Glutamatergic neuron (in vitro differentiated cells): ENCODE measurements around the gene NR0B1. TPM values are rescaled to one million over a fixed set of nuclear protein-coding genes. Genes with fewer than 3 reads are reported as not detected.

Experiments used
- DNase-seq: peaks from one replicate; pipeline ENCODE4 v3.0.0; 2022
- H3K27ac Mint-ChIP-seq: one replicate; pipeline ENCODE4 v1.8.0; 2020; ENCODE audit warnings: mild to moderate bottlenecking, mixed read lengths, inconsistent platforms; ENCODE audit not compliant: unreplicated experiment
- H3K27me3 Mint-ChIP-seq: one replicate; pipeline ENCODE4 v1.8.0; 2020; ENCODE audit warnings: mild to moderate bottlenecking, moderate library complexity, mixed read lengths, inconsistent platforms; ENCODE audit not compliant: unreplicated experiment
- H3K36me3 Mint-ChIP-seq: one replicate; pipeline ENCODE4 v1.8.0; 2020; ENCODE audit warnings: mild to moderate bottlenecking, mixed read lengths, inconsistent platforms; ENCODE audit not compliant: unreplicated experiment
- H3K4me1 Mint-ChIP-seq: one replicate; pipeline ENCODE4 v1.8.0; 2020; ENCODE audit warnings: mild to moderate bottlenecking, low read depth, mixed read lengths, inconsistent platforms; ENCODE audit not compliant: unreplicated experiment
- H3K4me3 Mint-ChIP-seq: one replicate; pipeline ENCODE4 v1.8.0; 2020; ENCODE audit warnings: mild to moderate bottlenecking, mixed read lengths, inconsistent platforms; ENCODE audit not compliant: unreplicated experiment
- H3K9me3 Mint-ChIP-seq: one replicate; pipeline ENCODE4 v1.8.0; 2020; ENCODE audit warnings: mild to moderate bottlenecking, moderate library complexity, mixed read lengths, inconsistent platforms; ENCODE audit not compliant: unreplicated experiment
- total RNA-seq: library from RNA; stranded (reverse); fragmentation: NEBNext Ultra II Directional; extraction: Animal tissue kit (Norgen Biotek cat#: 25700); gene quantifications from one replicate; pipeline ENCODE4 v1.2.1, GENCODE V29; 2021; ENCODE audit not compliant: unreplicated experiment
- TF ChIP-seq, protein P1 (sequence below): fragments of 200-600 bp; sonication (generic); IDR thresholded peaks from one replicate; pipeline ENCODE4 v1.5.0; 2021; ENCODE audit not compliant: partially characterized antibody, unreplicated experiment

NR0B1 gene
- total RNA-seq, 1 donor from 2014 or later, result not detected

DNA sequence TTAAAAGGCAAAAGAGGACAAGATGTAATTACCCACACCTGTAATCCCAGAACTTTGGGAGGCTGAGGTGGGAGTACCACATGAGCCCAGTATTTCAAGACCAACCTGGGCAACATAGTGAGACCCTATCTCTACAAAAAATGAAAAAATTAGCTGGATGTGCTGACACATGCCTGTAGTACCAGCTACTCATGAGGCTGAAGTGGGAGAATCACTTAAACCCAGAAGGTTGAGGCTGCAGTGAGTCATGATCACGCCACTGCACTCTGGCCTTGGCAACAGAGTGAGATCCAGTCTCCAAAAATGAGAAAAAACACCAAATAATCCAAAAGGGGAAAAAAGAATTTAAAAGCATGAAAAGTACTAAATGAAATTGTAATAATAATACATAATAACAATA, 30.8 kb downstream of the NR0B1 start:
- TF ChIP-seq, protein P1, sequence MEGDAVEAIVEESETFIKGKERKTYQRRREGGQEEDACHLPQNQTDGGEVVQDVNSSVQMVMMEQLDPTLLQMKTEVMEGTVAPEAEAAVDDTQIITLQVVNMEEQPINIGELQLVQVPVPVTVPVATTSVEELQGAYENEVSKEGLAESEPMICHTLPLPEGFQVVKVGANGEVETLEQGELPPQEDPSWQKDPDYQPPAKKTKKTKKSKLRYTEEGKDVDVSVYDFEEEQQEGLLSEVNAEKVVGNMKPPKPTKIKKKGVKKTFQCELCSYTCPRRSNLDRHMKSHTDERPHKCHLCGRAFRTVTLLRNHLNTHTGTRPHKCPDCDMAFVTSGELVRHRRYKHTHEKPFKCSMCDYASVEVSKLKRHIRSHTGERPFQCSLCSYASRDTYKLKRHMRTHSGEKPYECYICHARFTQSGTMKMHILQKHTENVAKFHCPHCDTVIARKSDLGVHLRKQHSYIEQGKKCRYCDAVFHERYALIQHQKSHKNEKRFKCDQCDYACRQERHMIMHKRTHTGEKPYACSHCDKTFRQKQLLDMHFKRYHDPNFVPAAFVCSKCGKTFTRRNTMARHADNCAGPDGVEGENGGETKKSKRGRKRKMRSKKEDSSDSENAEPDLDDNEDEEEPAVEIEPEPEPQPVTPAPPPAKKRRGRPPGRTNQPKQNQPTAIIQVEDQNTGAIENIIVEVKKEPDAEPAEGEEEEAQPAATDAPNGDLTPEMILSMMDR, result no peak
- Mint-ChIP-seq H3K27ac (no peak overlapping the region), H3K4me3 (no peak overlapping the region), H3K4me1 (no peaks in the 10 kb centered on the region), H3K27me3 (no peaks in the 10 kb centered on the region), H3K36me3 (no peaks in the 10 kb centered on the region), H3K9me3 (no peaks in the 10 kb centered on the region)
- DNase-seq, result no peak

DNA sequence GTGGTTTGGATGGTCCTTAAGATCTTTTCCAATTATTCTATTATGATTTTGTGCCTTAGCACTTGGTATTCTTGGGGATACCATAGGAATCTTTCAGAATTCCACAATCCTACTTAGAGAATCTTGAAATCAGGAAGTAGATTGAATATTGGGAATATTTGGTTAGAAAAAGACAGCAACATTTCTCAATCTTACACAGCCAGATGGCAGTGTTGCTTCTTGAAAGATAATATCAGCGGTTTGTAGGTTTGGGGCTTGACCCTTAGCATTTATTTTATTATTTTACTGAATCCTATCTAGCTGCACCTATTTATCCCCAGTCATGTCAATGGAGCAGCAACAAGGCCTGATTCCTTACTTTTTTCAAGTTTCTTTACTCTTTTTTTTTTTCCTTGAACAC, 33.7 kb downstream of the NR0B1 start:
- Mint-ChIP-seq H3K4me3 (no peak overlapping the region), H3K27me3 (no peaks in the 10 kb centered on the region), H3K4me1 (no peaks in the 10 kb centered on the region), H3K36me3 (no peaks in the 10 kb centered on the region), H3K9me3 (no peaks in the 10 kb centered on the region), H3K27ac (no peak overlapping the region)
- TF ChIP-seq, protein P1, result no peak
- no peak for DNase-seq

DNA sequence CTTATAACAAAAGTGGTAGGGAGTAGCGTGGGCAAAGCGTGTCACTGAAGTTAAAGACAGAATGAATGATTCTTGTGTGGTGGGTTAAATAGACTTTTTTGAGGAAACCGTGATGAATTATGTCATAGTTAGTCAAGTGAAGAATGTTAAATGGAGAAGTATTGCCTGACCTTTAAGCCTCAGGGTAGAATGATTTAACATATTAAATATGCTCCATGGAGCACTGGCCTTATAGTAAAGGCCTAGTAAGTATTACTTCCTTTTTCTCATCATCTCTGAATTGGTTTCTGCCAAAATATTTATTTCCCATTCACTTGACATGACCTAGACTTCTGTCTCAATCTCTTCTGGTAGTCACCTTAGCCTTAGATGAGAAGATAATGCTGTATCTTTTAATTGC, 38.6 kb downstream of the NR0B1 start:
- TF ChIP-seq, protein P1, result no peak
- no peaks in the 10 kb centered on the region for H3K9me3 Mint-ChIP-seq
- H3K36me3 Mint-ChIP-seq, result no peaks in the 10 kb centered on the region
- DNase-seq, result no peak
- no peaks in the 10 kb centered on the region for H3K27me3 Mint-ChIP-seq
- H3K4me3 Mint-ChIP-seq, result no peak overlapping the region
- no peaks in the 10 kb centered on the region for H3K4me1 Mint-ChIP-seq
- H3K27ac Mint-ChIP-seq, result no peak overlapping the region

GRCh38 chrX:30262763-30263162, 46.4 kb downstream of the NR0B1 start:
- Mint-ChIP-seq H3K27ac (no peak overlapping the region), H3K27me3 (no peaks in the 10 kb centered on the region), H3K4me3 (no peak overlapping the region), H3K36me3 (no peaks in the 10 kb centered on the region), H3K9me3 (no peaks in the 10 kb centered on the region), H3K4me1 (no peaks in the 10 kb centered on the region)
- TF ChIP-seq, protein P1, result no peak
- DNase-seq, result no peak

DNA sequence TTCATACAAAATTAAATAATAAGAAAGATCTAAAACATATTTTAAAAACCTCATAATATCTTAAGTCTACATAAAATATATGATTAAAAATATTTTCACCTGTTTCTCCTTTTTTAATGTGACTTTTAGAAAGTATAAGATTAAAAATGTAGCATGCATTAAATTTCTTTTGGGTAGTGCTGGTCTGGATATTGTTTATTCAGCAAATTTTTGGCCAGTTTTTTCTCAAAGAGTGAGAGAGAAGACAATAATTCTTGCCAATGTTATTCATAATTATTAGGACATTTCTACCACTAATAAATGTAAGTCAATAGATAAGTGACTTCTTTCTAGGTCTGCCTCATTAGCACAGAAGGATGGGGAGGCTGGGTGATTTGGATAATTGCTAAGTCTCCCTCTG, 48.2 kb downstream of the NR0B1 start:
- H3K27ac Mint-ChIP-seq, result no peak overlapping the region
- H3K27me3 Mint-ChIP-seq, result no peaks in the 10 kb centered on the region
- H3K4me3 Mint-ChIP-seq, result no peak overlapping the region
- no peak for DNase-seq
- TF ChIP-seq, protein P1, result no peak
- H3K9me3 Mint-ChIP-seq, result no peaks in the 10 kb centered on the region
- no peaks in the 10 kb centered on the region for H3K36me3 Mint-ChIP-seq
- H3K4me1 Mint-ChIP-seq, result no peaks in the 10 kb centered on the region
